ENCODE data around the gene HARS1. TPM values are rescaled to one million over a fixed set of nuclear protein-coding genes. Genes with fewer than 3 reads are reported as not detected.
"Not testable (repeated sequence)": the region's sequence is repeated elsewhere in the genome, so short reads cannot be mapped to it uniquely, and the experiment has no call there.

The HARS1 gene
- polyA plus RNA-seq, 3 donors: 28.4 to 34.3 (median 31.9) TPM

DNA sequence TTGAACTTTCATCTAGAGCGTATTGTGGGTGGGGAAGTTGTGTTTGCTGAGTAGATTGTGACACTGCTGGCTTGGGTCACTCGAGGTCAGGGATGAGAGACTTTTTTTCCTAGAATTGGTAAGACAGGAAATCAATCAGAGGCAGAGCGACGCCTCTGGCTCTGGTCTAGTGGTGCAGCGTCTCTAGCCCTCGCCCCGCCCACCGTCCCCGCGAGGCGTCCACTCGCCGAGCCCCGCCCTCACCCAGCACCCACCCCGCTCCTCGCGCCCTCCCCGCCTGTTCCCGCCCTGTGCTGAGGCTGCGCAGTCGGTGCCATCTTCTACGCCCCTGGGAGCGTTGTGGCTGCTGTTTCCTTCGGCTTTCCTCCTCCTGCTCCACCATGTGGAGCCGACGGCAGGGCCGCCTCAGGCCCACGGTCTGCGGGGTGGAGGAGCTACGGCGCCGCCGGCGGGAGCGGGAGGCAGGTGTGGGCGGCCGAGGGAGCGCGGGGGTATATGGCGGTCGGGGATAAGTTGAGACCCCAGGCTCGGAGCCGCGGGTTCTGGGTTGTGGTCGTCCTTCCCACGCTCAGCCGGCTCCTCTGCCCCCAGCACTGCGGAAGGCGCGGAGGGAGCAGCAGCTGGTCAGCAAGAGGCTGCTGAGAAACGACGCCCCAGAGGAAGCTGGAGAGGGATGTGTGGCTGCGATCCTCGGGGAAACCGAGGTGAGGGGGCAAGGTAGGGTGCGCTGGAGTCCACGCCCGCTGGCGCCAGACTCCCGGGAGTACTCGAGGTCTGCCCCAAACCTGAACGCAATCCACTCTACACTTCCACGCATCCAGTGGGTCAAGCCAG lies 51.8 kb downstream of the HARS1 start, which contains the start of gene TMCO6:
TSS of gene TMCO6 (plus strand) at position 304 of the 834 bp plus-strand sequence. CDS start at position 381, 77 bp downstream.
- Mint-ChIP-seq H3K4me3 (peak within 1 kb of the TSS; percentile 83 to 93), H3K4me1 (peaks cover 51% of the 10 kb centered on the region), H3K27me3 (ENCODE audit: low read depth in 3 of 3) (peaks cover 0 to 7% (median 3%) of the 10 kb centered on the region in 3 donors)

DNA sequence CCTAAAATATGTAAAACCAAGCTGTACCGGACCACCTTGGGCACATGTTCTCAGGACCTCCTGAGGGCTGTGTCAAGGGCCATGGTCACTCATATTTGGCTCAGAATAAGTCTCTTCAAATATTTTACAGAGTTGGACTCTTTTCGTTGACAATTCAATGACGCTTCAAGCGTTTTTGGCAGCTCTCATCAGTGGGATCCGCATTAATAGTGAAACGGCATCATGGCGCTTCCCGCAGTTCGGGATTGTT lies 52.3 kb downstream of the HARS1 start:
- peaks cover 56% of the 10 kb centered on the region for H3K4me1 Mint-ChIP-seq
- Histone ChIP-seq H3K4me1 (ENCODE audit: control insufficient read depth in 1 of 2, insufficient read depth in 2 of 2, low read length in 2 of 2) (peaks cover 39 to 60% of the 10 kb centered on the region in 2 donors), H3K36me3 (replicated peaks in 1 of 2; ENCODE audit: control insufficient read depth in 1 of 2, insufficient read depth in 2 of 2, low read length in 2 of 2) (peaks cover 16 to 18% of the 10 kb centered on the region in 2 donors), H3K4me2 (replicated peaks; ENCODE audit: extremely low read depth, low read length, poor library complexity, severe bottlenecking) (peak overlapping the region; percentile 98), H2AFZ (ENCODE audit: insufficient read depth, low read depth, low read length, poor library complexity, severe bottlenecking) (peak overlapping the region; percentile 50), H3K27ac (ENCODE audit: low read depth in 1 of 2, low read length in 2 of 2) (peak overlapping the region; percentile 86 to 89), H3K4me3 (replicated peaks in 1 of 3; ENCODE audit: low read depth in 2 of 3, low read length in 3 of 3) (peak overlapping the region in 1 of 3 experiments; percentile 89), H3K79me2 (ENCODE audit: insufficient read depth, low read length) (peaks cover 28% of the 10 kb centered on the region), H3K9ac (ENCODE audit: insufficient read depth, low read length, poor library complexity, severe bottlenecking) (peak overlapping the region; percentile 37)
- intact Hi-C loops (cut with micrococcal nuclease): loop anchor here in 1 of 2 donors (5.0 kb wide), 1 partner anchor 92 kb away; the partner anchor contains the start of gene EIF4EBP3
- not testable (repeated sequence) for H3K9me3 Mint-ChIP-seq; DNase-seq; H3K27me3 ChIP-seq (ENCODE audit: control insufficient read depth in 2 of 2, insufficient read depth in 2 of 2, low read length in 2 of 2); H3K27me3 Mint-ChIP-seq (ENCODE audit: low read depth in 3 of 3); H3K9me3 ChIP-seq (replicated peaks in 1 of 2; ENCODE audit: control insufficient read depth in 1 of 2, insufficient read depth in 1 of 2, low read length in 2 of 2); H4K20me1 ChIP-seq (ENCODE audit: insufficient read depth, low read length)
- WGBS (ENCODE audit: insufficient coverage): 25% methylated on average over 7 of the region's 9 CpGs
- peak overlapping the region; percentile 55 to 83 for H3K4me3 Mint-ChIP-seq
- peak overlapping the region; percentile 92 to 98 (median 96) for H3K27ac Mint-ChIP-seq
- peaks cover 24 to 26% of the 10 kb centered on the region in 2 donors for H3K36me3 Mint-ChIP-seq

More for the DNA sequence above, 51.8 kb downstream of the HARS1 start, which contains the start of gene TMCO6:
- Histone ChIP-seq H3K4me1 (ENCODE audit: control insufficient read depth in 1 of 2, insufficient read depth in 2 of 2, low read length in 2 of 2) (peaks cover 34 to 55% of the 10 kb centered on the region in 2 donors), H3K27me3 (ENCODE audit: control insufficient read depth in 2 of 2, insufficient read depth in 2 of 2, low read length in 2 of 2) (no peaks in the 10 kb centered on the region), H3K9ac (ENCODE audit: insufficient read depth, low read length, poor library complexity, severe bottlenecking) (peak within 1 kb of the TSS; percentile 81), H4K20me1 (ENCODE audit: insufficient read depth, low read length) (peaks cover 3% of the 10 kb centered on the region), H3K79me2 (ENCODE audit: insufficient read depth, low read length) (peaks cover 23% of the 10 kb centered on the region), H3K4me3 (replicated peaks in 1 of 3; ENCODE audit: low read depth in 2 of 3, low read length in 3 of 3) (peak within 1 kb of the TSS; percentile 68 to 89 (median 86)), H3K9me3 (replicated peaks in 1 of 2; ENCODE audit: control insufficient read depth in 1 of 2, insufficient read depth in 1 of 2, low read length in 2 of 2) (no peaks in the 10 kb centered on the region), H3K36me3 (replicated peaks in 1 of 2; ENCODE audit: control insufficient read depth in 1 of 2, insufficient read depth in 2 of 2, low read length in 2 of 2) (peaks cover 21 to 23% of the 10 kb centered on the region in 2 donors), H3K27ac (ENCODE audit: low read depth in 1 of 2, low read length in 2 of 2) (peak within 1 kb of the TSS; percentile 86 to 89), H3K4me2 (replicated peaks; ENCODE audit: extremely low read depth, low read length, poor library complexity, severe bottlenecking) (peak within 1 kb of the TSS; percentile 98), H2AFZ (ENCODE audit: insufficient read depth, low read depth, low read length, poor library complexity, severe bottlenecking) (peak within 1 kb of the TSS; percentile 96)
- intact Hi-C loops (cut with micrococcal nuclease): loop anchor here in 1 of 2 donors (5.0 kb wide), 1 partner anchor 92 kb away; the partner anchor contains the start of gene EIF4EBP3
- WGBS (ENCODE audit: insufficient coverage): under 1% methylated on average over 58 of the region's 63 CpGs
- peak; percentile 99 for DNase-seq
- TF ChIP-seq, protein P1, sequence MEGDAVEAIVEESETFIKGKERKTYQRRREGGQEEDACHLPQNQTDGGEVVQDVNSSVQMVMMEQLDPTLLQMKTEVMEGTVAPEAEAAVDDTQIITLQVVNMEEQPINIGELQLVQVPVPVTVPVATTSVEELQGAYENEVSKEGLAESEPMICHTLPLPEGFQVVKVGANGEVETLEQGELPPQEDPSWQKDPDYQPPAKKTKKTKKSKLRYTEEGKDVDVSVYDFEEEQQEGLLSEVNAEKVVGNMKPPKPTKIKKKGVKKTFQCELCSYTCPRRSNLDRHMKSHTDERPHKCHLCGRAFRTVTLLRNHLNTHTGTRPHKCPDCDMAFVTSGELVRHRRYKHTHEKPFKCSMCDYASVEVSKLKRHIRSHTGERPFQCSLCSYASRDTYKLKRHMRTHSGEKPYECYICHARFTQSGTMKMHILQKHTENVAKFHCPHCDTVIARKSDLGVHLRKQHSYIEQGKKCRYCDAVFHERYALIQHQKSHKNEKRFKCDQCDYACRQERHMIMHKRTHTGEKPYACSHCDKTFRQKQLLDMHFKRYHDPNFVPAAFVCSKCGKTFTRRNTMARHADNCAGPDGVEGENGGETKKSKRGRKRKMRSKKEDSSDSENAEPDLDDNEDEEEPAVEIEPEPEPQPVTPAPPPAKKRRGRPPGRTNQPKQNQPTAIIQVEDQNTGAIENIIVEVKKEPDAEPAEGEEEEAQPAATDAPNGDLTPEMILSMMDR (IDR thresholded peaks at IDR 0.05): peak; percentile 74
- H3K36me3 Mint-ChIP-seq: peaks cover 29 to 32% of the 10 kb centered on the region in 2 donors
- H3K9me3 Mint-ChIP-seq: no peaks in the 10 kb centered on the region
- H3K27ac Mint-ChIP-seq: peak within 1 kb of the TSS; percentile 92 to 98 (median 96)

All from CD14-positive monocyte (primary cell).